GM19395 (cell line): ENCODE measurements around the gene TRMU.
"Not testable (repeated sequence)": the region's sequence is repeated elsewhere in the genome, so short reads cannot be mapped to it uniquely, and the experiment has no call there.

ENCODE experiments used
- ATAC-seq: cut with Tn5 transposase; IDR thresholded peaks from one replicate; pipeline ENCODE4 v1.9.1; 2021; ENCODE audit warnings: mild to moderate bottlenecking, moderate library complexity; ENCODE audit not compliant: unreplicated experiment

Gene TRMU

GRCh38 chr22:46299101-46299500 lies 36.4 kb upstream of the TRMU start:
- ATAC-seq, result no peak

- no peak for ATAC-seq
These were observed 35.0 kb upstream of the TRMU start for GRCh38 chr22:46300491-46300890.

GRCh38 chr22:46303347-46303965 lies 32.1 kb upstream of the TRMU start:
- ATAC-seq, result no peak

GRCh38 chr22:46308283-46308988 lies 27.1 kb upstream of the TRMU start:
- no peak for ATAC-seq

GRCh38 chr22:46309526-46310085 lies 25.9 kb upstream of the TRMU start:
- no peak for ATAC-seq

- ATAC-seq, result no peak
These were observed 23.5 kb upstream of the TRMU start for GRCh38 chr22:46312056-46312455.

GRCh38 chr22:46312848-46313247 lies 22.7 kb upstream of the TRMU start:
- not testable (repeated sequence) for ATAC-seq

- no peak for ATAC-seq
These were observed 19.5 kb upstream of the TRMU start for GRCh38 chr22:46315976-46316375.

GRCh38 chr22:46317646-46318045 lies 17.9 kb upstream of the TRMU start:
- no peak for ATAC-seq

GRCh38 chr22:46318576-46318975 lies 16.9 kb upstream of the TRMU start:
- no peak for ATAC-seq

GRCh38 chr22:46319319-46319718 lies 16.2 kb upstream of the TRMU start:
- ATAC-seq, result no peak

GRCh38 chr22:46320166-46320710 lies 15.3 kb upstream of the TRMU start:
- ATAC-seq, result no peak

- no peak for ATAC-seq
These were observed 14.7 kb upstream of the TRMU start for GRCh38 chr22:46320716-46321386.

GRCh38 chr22:46322711-46323110 lies 12.8 kb upstream of the TRMU start:
- ATAC-seq, result no peak

- no peak for ATAC-seq
These were observed 12.4 kb upstream of the TRMU start for GRCh38 chr22:46323162-46323561.

- ATAC-seq, result no peak
These were observed 9.3 kb upstream of the TRMU start for GRCh38 chr22:46326066-46326680.

GRCh38 chr22:46327691-46328465 lies 7.6 kb upstream of the TRMU start:
- no peak for ATAC-seq

GRCh38 chr22:46328797-46329196 lies 6.7 kb upstream of the TRMU start:
- ATAC-seq, result no peak

GRCh38 chr22:46329616-46330015 lies 5.9 kb upstream of the TRMU start:
- no peak for ATAC-seq

GRCh38 chr22:46330426-46330825 lies 5.1 kb upstream of the TRMU start:
- no peak for ATAC-seq
